Neural crest cell (in vitro differentiated cells): Measurements from ENCODE around the gene ZNF669. TPM values are rescaled to one million over a fixed set of nuclear protein-coding genes. Genes with fewer than 3 reads are reported as not detected.

Experiments
- DNase-seq: peaks from one replicate; pipeline ENCODE4 v3.0.0; 2021; ENCODE audit warnings: low read depth, mixed read lengths, low spot score
- H3K27ac Mint-ChIP-seq: one replicate; pipeline ENCODE4 v1.8.0; 2021; ENCODE audit warnings: mild to moderate bottlenecking, mixed read lengths; ENCODE audit not compliant: unreplicated experiment
- H3K27me3 Mint-ChIP-seq: 2 replicates; pipeline ENCODE4 v1.8.0; 2021; ENCODE audit warnings: low read depth, mild to moderate bottlenecking, mixed read lengths
- H3K36me3 Mint-ChIP-seq: 2 replicates; pipeline ENCODE4 v1.8.0; 2021; ENCODE audit warnings: low read depth, mild to moderate bottlenecking, mixed read lengths
- H3K4me1 Mint-ChIP-seq: 2 replicates; pipeline ENCODE4 v1.8.0; 2021; ENCODE audit warnings: mixed read lengths
- H3K4me3 Mint-ChIP-seq: one replicate; pipeline ENCODE4 v1.8.0; 2021; ENCODE audit warnings: mild to moderate bottlenecking, mixed read lengths
- H3K9me3 Mint-ChIP-seq: 2 replicates; pipeline ENCODE4 v1.8.0; 2021; ENCODE audit warnings: mixed read lengths
- CTCF ChIP-seq: fragments of 200-600 bp; sonication (generic); conservative IDR thresholded peaks from 2 replicates; pipeline ENCODE4 v1.5.0; 2021; ENCODE audit warnings: antibody characterized with exemption, mild to moderate bottlenecking
- total RNA-seq: library from RNA; stranded (reverse); gene quantifications from 2 replicates; pipeline ENCODE4 v1.2.1, GENCODE V29; 2021

The ZNF669 gene
- total RNA-seq, 1 donor from 2014 or later = 19.8 TPM

GRCh38 chr1:247096958-247097357, 7.2 kb downstream of the ZNF669 start:
- no peak for DNase-seq
- no peak for TF ChIP-seq CTCF
- H3K4me3 Mint-ChIP-seq = no peak overlapping the region
- H3K4me1 Mint-ChIP-seq = peaks cover 5% of the 10 kb centered on the region
- H3K36me3 Mint-ChIP-seq = peaks cover 56% of the 10 kb centered on the region
- no peaks in the 10 kb centered on the region for H3K27me3 Mint-ChIP-seq
- peaks cover 30% of the 10 kb centered on the region for H3K9me3 Mint-ChIP-seq
- H3K27ac Mint-ChIP-seq = no peak overlapping the region

GRCh38 chr1:247096544-247096943, 7.6 kb downstream of the ZNF669 start:
- DNase-seq = no peak
- Mint-ChIP-seq H3K36me3 (peaks cover 52% of the 10 kb centered on the region), H3K27me3 (no peaks in the 10 kb centered on the region), H3K4me1 (peaks cover 5% of the 10 kb centered on the region), H3K9me3 (peaks cover 26% of the 10 kb centered on the region), H3K4me3 (no peak overlapping the region), H3K27ac (no peak overlapping the region)
- no peak for TF ChIP-seq CTCF

GRCh38 chr1:247096112-247096511, 8.0 kb downstream of the ZNF669 start:
- H3K4me1 Mint-ChIP-seq = peaks cover 5% of the 10 kb centered on the region
- no peaks in the 10 kb centered on the region for H3K27me3 Mint-ChIP-seq
- no peak for TF ChIP-seq CTCF
- H3K9me3 Mint-ChIP-seq = peaks cover 26% of the 10 kb centered on the region
- no peak overlapping the region for H3K27ac Mint-ChIP-seq
- no peak overlapping the region for H3K4me3 Mint-ChIP-seq
- H3K36me3 Mint-ChIP-seq = peaks cover 48% of the 10 kb centered on the region
- no peak for DNase-seq

GRCh38 chr1:247090455-247090854, 13.7 kb downstream of the ZNF669 start:
- TF ChIP-seq CTCF = no peak
- Mint-ChIP-seq H3K4me3 (no peak overlapping the region), H3K9me3 (no peaks in the 10 kb centered on the region), H3K36me3 (no peaks in the 10 kb centered on the region), H3K27me3 (no peaks in the 10 kb centered on the region), H3K4me1 (no peaks in the 10 kb centered on the region), H3K27ac (no peak overlapping the region)
- DNase-seq = no peak

- Mint-ChIP-seq H3K27ac (no peak overlapping the region), H3K9me3 (peaks cover 2% of the 10 kb centered on the region), H3K27me3 (no peaks in the 10 kb centered on the region), H3K36me3 (no peaks in the 10 kb centered on the region), H3K4me3 (no peak overlapping the region), H3K4me1 (no peaks in the 10 kb centered on the region)
- TF ChIP-seq CTCF = no peak
- DNase-seq = no peak
Measured at GRCh38 chr1:247089616-247090375, 14.4 kb downstream of the ZNF669 start.
